Forelimb muscle (tissue), 1 donor: Measurements from ENCODE around the gene ERBIN. TPM values are rescaled to one million over a fixed set of nuclear protein-coding genes. Genes with fewer than 3 reads are reported as not detected.
A peak's percentile ranks its signal among the peaks of the same experiment; 100 is the strongest.
"Not testable (repeated sequence)": the region's sequence is repeated elsewhere in the genome, so short reads cannot be mapped to it uniquely, and the experiment has no call there.

Experiments
- DNase-seq: peaks from one replicate; pipeline ENCODE4 v3.0.0-alpha.2; 2013; ENCODE audit warnings: low read depth
- polyA plus RNA-seq: library from polyadenylated mRNA; unstranded; fragments of 120-200 nt; gene quantifications from one replicate; pipeline ENCODE4 v1.2.1, GENCODE V29; 2013; ENCODE audit not compliant: insufficient read length

ERBIN gene
- polyA plus RNA-seq, 1 donor: 40.5 TPM

DNA sequence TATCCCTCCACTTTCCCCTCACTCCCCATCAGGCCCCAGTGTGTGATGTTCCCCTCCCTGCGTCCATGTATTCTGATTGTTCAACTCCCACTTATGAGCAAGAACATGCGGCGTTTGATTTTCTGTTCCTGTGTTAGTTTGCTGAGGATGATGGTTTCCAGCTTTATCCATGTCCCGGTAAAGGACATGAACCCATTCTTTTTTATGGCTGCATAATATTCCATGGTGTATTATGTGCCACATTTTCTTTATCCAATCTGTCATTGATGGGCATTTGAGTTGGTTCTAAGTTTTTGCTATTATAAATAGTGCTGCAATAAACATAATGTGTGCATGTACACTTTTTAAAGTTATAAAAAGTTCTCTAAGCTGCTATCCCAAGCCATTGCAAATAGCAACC lies 75.6 kb downstream of the ERBIN start:
- no peak for DNase-seq

- DNase-seq: no peak
Observed at GRCh38 chr5:66002415-66002814, 76.0 kb downstream of the ERBIN start.

GRCh38 chr5:66004216-66004615 lies 77.8 kb downstream of the ERBIN start:
- DNase-seq: no peak

DNA sequence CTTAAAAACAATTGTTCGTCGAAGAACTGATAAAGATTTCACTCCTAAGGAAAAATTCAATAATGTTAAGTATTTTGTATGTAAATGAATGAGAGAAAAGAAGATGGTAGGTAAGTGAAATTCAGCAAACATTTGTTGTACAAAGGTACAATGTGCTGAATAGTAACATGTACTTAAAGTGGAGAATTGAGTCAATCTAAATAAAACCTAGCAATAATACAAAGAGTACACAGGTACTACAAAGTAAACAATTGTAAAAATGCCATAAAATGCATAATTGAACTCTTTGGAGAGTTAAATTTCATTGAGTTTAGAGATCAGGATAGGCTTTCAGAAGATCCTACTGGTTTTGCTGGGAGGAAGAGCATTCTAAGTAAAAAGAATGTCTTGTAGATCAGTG lies 82.9 kb downstream of the ERBIN start:
- no peak for DNase-seq

GRCh38 chr5:66010476-66010875 lies 84.1 kb downstream of the ERBIN start:
- DNase-seq: no peak

DNA sequence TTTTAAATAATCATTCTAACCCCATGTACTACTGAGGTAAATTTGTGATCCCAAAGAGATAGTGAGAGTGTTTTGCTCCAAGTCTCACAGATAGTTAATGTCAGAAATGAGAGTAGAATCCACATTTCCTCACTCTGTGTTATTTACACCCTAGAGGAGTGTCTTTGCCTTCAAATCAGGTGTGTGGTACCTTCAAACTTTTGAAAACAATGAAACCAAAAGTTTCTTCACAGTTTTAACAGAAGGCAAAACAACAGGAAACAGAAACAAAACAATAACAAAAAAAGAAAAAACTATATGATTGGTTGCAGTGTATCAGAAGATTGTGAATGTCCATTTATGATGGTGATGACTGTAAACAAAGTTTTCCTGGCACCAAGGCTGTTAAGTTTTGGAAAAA lies 85.9 kb downstream of the ERBIN start:
- no peak for DNase-seq

- peak; percentile 25 for DNase-seq
Observed at GRCh38 chr5:66013397-66013796, 87.0 kb downstream of the ERBIN start.

GRCh38 chr5:66013906-66014305 lies 87.5 kb downstream of the ERBIN start:
- no peak for DNase-seq

DNA sequence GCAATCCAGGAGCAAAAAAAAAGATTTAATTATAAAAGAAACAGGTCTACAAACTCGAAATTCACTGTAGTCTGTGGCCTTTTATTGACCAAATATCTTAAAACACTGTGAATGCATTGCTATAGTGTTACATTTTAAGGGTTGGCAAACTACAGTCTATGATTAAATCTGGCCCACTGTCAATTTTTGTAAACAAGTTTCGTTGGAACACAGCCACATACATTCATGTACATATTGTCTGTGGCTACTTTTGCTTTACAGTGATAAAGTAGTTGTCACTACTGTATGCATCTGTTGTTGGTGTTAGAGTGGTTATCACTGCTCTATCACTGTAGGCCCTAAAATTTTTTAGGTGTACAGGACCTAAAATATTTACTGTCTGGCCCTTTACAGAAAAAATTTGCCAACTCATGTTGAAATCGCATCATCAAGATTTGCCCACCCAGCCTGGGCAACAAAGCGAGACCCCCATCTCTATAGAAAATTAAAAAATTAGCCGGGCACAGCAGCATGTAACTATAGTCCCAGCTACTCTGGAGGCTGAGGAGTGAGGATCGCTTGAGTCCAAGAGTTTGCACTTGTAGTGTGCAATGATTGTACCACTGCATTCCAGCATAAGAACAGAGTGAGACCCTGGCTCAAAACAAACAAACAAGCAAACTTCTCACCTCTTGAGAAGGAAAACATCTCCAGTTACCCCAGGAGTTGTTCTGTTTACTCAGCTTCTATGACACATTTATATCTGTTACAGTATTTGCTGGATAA lies 89.0 kb downstream of the ERBIN start:
- DNase-seq: no peak

GRCh38 chr5:66021585-66021984 lies 95.2 kb downstream of the ERBIN start:
- DNase-seq: no peak

DNA sequence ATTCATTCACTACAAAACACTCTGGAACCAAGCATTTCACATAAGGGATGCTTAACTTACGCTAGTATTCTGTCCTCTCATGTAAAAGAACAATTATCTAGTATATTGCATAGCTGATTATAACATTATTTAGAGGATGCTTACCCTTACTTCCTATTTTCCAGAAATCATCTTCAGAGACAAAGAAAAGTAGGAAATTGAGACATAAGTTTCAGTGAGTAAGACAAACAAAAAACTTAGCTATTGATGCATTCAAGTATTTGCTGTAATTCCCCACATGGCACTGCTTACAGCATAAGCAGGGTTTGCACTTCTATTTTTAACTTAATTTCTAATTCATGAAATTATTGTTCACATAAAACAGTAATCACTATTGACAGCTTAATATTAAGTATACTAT lies 112.9 kb downstream of the ERBIN start:
- no peak for DNase-seq

DNA sequence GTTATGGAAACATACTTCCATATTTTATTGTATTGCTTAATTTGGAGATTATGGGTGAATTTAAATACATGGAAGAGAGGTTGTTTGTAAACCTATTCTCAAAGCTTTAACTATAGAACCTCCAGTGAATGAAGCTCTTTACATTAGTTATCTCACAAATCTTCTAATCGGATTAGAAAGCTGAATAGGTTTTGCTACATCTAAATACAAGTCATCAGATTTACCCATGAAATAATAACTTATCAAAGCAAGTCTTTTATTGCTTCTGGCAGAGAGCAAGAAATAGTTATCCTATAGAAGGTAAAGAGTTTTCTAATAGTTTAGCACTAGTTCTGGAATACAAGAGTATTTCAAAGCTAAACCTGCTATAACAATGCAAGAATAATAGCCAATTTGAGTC lies 113.3 kb downstream of the ERBIN start:
- no peak for DNase-seq

DNA sequence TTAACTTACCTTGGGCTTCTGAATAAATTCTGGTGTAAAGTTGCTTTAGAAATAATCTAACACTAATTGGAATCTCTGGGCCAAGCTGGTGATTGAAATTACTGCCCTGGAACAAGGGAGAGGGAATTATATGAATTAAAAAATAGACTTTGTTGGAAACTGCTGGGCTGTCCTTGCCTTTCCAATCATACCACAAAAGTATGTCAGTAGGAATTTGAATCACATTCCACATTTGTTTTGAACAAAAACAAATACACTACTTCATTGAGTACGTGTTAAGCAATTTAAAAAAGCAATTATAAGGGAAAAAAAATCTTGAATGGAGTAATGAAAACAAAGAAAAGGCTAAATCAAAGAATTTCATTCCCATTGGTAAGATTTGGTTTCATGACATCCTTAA lies 115.3 kb downstream of the ERBIN start:
- no peak for DNase-seq

- no peak for DNase-seq
Observed at GRCh38 chr5:66057239-66057638, 130.9 kb downstream of the ERBIN start.

DNA sequence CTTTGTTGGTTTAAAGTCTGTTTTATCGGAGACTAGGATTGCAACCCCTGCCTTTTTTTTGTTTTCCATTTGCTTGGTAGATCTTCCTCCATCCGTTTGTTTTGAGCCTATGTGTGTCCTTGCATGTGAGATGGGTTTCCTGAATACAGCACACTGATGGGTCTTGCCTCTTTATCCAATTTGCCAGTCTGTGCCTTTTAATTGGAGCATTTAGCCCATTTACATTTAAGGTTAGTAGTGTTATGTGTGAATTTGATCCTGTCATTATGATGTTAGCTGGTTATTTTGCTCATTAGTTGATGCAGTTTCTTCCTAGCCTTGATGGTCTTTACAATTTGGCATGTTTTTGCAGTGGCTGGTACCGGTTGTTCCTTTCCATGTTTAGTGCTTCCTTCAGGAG lies 134.9 kb downstream of the ERBIN start:
- not testable (repeated sequence) for DNase-seq

DNA sequence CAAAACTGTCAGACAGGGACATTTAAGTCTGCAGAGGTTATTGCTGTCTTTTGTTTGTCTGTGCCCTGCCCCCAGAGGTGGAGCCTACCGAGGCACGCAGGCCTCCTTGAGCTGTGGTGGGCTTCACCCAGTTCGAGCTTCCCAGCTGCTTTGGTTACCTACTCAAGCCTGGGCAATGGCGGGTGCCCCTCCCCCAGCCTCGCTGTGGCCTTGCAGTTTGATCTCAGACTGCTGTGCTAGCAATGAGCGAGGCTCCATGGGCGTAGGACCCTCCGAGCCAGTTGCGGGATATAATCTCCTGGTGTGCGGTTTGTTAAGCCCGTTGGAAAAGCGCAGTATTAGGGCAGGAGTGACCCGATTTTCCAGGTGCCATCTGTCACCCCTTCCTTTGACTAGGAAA lies 136.7 kb downstream of the ERBIN start:
- DNase-seq: not testable (repeated sequence)

DNA sequence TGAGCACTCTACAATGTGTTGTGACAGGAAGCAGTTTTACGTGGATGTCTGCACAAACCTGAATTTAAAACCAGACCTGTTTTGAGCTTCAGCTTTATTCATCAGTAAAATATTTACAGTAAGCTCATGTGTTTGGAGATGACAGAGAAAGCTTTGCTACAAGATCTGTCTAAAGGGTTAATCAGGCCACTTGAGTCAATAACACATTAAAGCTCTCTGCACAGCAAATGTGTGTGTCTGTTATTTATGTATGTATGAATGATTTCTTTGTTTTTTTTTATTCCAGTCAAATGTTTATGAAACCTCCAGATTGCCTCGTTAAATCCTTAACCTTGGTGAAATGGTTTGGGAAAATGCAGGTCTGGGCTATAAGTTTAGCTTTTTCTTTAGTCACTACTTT lies 140.5 kb downstream of the ERBIN start:
- DNase-seq: no peak

DNA sequence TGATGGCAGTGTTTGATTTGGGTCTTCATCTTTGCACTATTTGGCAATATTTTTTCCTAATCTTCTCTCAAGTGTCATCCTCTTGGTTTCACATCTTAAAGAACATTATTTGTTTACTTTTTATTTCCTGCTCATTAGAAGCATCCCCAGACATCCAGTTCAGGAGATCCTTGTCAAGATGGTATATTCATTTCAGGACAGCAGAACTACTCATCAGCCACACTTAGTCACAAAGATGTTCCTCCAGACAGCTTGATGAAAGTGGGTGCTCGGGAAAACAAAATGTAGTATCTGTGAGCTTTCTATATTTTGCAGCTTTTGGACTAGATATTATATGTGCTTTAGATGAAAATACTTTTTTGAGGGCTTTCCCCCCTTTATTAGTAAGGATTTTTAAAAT lies 145.7 kb downstream of the ERBIN start:
- DNase-seq: no peak

- no peak for DNase-seq
Observed at GRCh38 chr5:66074901-66075300, 148.5 kb downstream of the ERBIN start.

GRCh38 chr5:66080664-66081063 lies 154.3 kb downstream of the ERBIN start:
- no peak for DNase-seq

DNA sequence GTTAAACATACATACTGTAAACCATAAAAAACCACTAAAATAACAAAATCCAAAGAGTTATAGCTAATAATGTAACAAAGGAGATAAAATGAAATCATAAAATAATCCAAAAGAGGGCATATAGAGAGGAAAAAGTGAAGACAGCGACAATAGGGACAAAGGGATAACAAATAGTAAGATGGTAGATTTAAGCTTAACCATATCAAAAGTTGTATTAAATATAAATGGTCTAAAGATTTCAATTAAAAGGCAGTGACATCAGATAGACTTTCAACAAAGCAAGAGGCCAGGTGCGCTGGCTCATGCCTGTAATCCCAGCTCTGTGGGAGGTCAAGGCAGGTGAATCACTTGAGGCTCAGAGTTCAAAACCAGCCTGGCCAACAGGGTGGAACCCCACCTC lies 163.0 kb downstream of the ERBIN start:
- DNase-seq: no peak

DNA sequence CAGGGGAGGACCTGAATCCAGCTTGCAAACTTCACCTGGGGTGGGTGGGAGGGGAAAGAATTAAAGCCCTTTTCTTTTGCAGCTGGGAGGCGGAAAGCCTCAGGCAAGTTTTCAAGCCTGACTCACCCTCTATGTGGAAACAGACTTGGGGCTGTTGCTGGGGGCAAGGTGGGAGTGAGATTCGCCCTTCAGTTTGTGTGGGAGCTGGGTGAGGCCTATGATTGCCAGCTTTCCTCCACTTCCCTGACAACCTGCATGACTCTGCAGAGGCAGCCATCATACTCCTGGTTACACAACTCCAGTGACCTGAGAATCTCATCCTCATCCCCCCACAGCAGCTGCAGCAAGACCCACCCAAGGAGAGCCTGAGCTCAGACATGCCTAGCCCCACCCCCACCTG lies 174.5 kb downstream of the ERBIN start:
- no peak for DNase-seq

- DNase-seq: no peak
Observed at GRCh38 chr5:66113160-66113559, 186.8 kb downstream of the ERBIN start.

GRCh38 chr5:66118304-66118703 lies 191.9 kb downstream of the ERBIN start:
- no peak for DNase-seq
